ENCODE data around the gene ARID4B.
A peak's percentile ranks its signal among the peaks of the same experiment; 100 is the strongest.
"Not testable (repeated sequence)": the region's sequence is repeated elsewhere in the genome, so short reads cannot be mapped to it uniquely, and the experiment has no call there.

The ARID4B gene

GRCh38 chr1:235246022-235246948 is 81.7 kb downstream of the ARID4B start:
- Mint-ChIP-seq H3K9me3 (no peaks in the 10 kb centered on the region), H3K36me3 (peaks cover 15% of the 10 kb centered on the region), H3K27ac (peak overlapping the region; percentile 85), H3K27me3 (no peaks in the 10 kb centered on the region), H3K4me1 (peaks cover 41% of the 10 kb centered on the region), H3K4me3 (peak overlapping the region; percentile 62)

DNA sequence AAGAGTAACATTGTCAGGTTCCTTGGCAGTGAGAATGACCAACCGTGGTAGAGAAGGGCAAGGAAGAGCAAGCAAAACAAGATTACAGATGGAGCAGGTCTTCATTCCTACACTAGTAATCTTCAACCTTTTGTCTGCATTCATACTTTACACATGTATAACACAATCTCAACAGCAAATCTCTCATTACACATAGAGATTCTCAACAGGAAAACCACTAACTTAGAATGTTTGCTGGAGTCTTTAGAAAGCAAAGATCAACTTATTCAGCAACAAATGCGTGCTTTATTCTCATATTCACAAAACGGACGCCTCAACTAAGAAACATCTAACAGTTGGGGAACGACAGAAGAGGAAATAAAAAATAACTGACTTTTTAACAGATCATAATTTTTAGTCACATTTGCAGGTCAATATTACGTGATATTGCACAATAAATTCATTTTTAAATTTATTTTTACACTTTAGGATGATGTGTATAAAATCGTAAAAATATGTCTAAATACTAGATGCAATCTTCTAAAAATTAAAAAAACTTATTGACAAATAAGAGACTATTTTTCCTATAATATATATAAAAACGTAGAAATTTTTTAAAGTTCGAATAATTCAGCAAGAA is 82.9 kb downstream of the ARID4B start:
- no peaks in the 10 kb centered on the region for H3K9me3 Mint-ChIP-seq
- H3K27ac Mint-ChIP-seq, result peak overlapping the region; percentile 61
- peaks cover 52% of the 10 kb centered on the region for H3K4me1 Mint-ChIP-seq
- peak overlapping the region; percentile 56 for H3K4me3 Mint-ChIP-seq
- no peaks in the 10 kb centered on the region for H3K27me3 Mint-ChIP-seq
- H3K36me3 Mint-ChIP-seq, result peaks cover 15% of the 10 kb centered on the region

DNA sequence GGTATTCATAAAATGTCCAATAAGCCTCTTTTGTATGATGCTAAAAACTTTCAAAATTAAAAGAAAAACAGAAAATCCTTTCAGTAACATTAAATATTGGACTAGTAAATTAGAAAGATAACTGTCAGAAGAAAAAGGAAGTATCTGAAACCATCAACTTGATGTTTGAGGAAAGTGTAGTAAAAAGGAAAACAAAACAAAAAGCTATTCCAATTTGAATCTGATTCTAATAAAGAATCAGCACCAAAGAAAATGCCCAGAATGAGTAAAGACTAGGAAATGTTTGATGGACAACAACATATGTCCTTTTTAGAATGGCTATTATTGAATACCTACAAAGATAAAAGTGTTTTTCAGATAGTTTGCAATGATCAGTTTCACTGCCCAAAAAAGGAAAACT is 87.0 kb downstream of the ARID4B start:
- H3K4me3 Mint-ChIP-seq, result no peak overlapping the region

DNA sequence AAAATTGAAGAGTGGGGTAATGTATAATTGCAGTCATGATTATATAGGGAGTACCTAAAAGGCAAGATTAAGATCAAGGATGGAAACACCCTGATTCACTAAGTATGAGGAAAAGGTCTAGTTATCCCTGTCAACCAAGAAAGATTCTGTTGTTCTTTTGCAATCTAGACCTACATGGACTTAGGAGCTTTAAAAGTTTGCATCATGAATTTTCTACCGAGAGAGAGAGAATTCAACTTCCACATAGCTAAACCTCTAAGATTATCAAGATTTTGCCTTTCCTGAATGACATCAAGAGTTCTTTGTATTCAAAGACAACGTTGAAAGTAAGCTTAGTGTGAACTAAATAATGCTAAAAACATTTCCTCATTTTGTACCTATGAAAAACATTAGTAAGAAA is 88.1 kb downstream of the ARID4B start:
- Mint-ChIP-seq H3K36me3 (peaks cover 15% of the 10 kb centered on the region), H3K4me1 (peaks cover 41% of the 10 kb centered on the region), H3K27ac (no peak overlapping the region), H3K27me3 (no peaks in the 10 kb centered on the region), H3K9me3 (no peaks in the 10 kb centered on the region), H3K4me3 (no peak overlapping the region)

More for the DNA sequence above, 87.0 kb downstream of the ARID4B start:
- H3K36me3 Mint-ChIP-seq, result peaks cover 18% of the 10 kb centered on the region
- H3K4me1 Mint-ChIP-seq, result peaks cover 47% of the 10 kb centered on the region
- H3K27me3 Mint-ChIP-seq, result no peaks in the 10 kb centered on the region
- no peak overlapping the region for H3K27ac Mint-ChIP-seq
- H3K9me3 Mint-ChIP-seq, result no peaks in the 10 kb centered on the region

GRCh38 chr1:235238558-235238957 is 89.4 kb downstream of the ARID4B start:
- no peaks in the 10 kb centered on the region for H3K27me3 Mint-ChIP-seq
- no peaks in the 10 kb centered on the region for H3K9me3 Mint-ChIP-seq
- peak overlapping the region; percentile 21 for H3K27ac Mint-ChIP-seq
- H3K4me1 Mint-ChIP-seq, result peaks cover 32% of the 10 kb centered on the region
- H3K36me3 Mint-ChIP-seq, result peaks cover 8% of the 10 kb centered on the region
- no peak overlapping the region for H3K4me3 Mint-ChIP-seq

GRCh38 chr1:235236128-235236527 is 91.9 kb downstream of the ARID4B start:
- Mint-ChIP-seq H3K27me3 (no peaks in the 10 kb centered on the region), H3K36me3 (peaks cover 12% of the 10 kb centered on the region), H3K9me3 (no peaks in the 10 kb centered on the region), H3K27ac (no peak overlapping the region), H3K4me1 (peaks cover 23% of the 10 kb centered on the region), H3K4me3 (no peak overlapping the region)

DNA sequence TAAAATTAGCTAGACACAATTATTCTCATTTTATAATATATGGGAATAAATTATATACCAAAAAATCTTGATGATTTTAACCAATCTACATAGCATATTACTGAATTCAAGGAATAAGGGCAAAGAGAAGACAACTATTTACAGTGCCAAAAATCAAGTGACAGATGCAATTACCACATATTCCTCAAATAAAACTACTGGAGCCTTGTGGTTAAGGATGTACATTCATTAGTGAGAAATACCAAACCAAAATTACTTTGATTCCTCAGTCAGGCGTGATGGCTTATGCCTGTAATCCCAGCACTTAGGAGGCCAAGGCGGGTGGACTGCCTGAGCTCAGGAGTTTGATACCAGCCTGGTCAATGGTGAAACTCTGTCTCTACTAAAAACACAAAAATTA is 98.1 kb downstream of the ARID4B start:
- peaks cover 14% of the 10 kb centered on the region for H3K4me1 Mint-ChIP-seq
- H3K4me3 Mint-ChIP-seq, result no peak overlapping the region
- H3K27me3 Mint-ChIP-seq, result no peaks in the 10 kb centered on the region
- H3K36me3 Mint-ChIP-seq, result peaks cover 12% of the 10 kb centered on the region
- no peaks in the 10 kb centered on the region for H3K9me3 Mint-ChIP-seq
- no peak overlapping the region for H3K27ac Mint-ChIP-seq

DNA sequence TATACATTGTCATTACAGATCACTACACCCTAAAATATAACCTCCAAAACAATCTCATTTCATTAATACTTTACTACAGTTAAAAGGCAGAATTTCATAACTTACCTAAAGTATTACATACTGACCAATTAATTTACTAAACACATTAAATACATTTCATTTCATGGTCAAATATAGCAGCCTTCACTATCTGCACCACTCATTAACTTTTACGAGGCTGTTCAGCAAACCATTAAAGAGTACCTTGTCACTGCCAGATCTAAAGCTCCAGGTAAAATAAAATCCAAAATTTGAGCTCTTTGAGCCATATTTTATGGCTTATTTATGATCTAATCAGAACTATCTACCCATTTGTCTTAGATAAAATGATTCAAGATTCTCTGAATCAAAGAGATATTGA is 100.6 kb downstream of the ARID4B start:
- Mint-ChIP-seq H3K4me3 (no peak overlapping the region), H3K4me1 (peaks cover 12% of the 10 kb centered on the region), H3K27me3 (no peaks in the 10 kb centered on the region), H3K9me3 (no peaks in the 10 kb centered on the region), H3K27ac (no peak overlapping the region), H3K36me3 (peaks cover 8% of the 10 kb centered on the region)

- no peaks in the 10 kb centered on the region for H3K9me3 Mint-ChIP-seq
- peaks cover 8% of the 10 kb centered on the region for H3K36me3 Mint-ChIP-seq
- H3K27me3 Mint-ChIP-seq, result no peaks in the 10 kb centered on the region
- no peak overlapping the region for H3K4me3 Mint-ChIP-seq
- peak overlapping the region; percentile 66 for H3K27ac Mint-ChIP-seq
- H3K4me1 Mint-ChIP-seq, result peaks cover 12% of the 10 kb centered on the region
These were observed 101.0 kb downstream of the ARID4B start for GRCh38 chr1:235226933-235227332.

DNA sequence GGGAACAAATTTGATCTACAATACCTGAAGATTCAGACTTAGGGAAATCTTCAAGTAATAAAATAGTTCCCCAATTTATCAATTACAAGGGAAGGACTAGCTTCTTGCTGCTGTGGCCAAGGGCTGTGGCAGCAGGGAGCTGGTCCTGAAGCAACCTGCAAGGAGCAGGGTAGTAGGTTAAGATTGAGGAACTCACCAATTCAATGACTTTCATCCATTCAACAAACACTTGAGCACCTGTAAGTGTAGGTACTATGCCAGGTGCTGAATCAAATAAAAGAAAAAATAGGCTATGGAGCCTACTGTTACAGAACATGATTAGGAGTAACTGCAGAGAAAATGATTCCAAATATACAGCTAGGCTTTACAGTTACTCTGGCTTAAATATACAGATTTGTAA is 102.7 kb downstream of the ARID4B start:
- H3K27ac Mint-ChIP-seq, result no peak overlapping the region
- no peaks in the 10 kb centered on the region for H3K27me3 Mint-ChIP-seq
- H3K4me3 Mint-ChIP-seq, result no peak overlapping the region
- H3K36me3 Mint-ChIP-seq, result peaks cover 8% of the 10 kb centered on the region
- H3K4me1 Mint-ChIP-seq, result peaks cover 12% of the 10 kb centered on the region
- no peaks in the 10 kb centered on the region for H3K9me3 Mint-ChIP-seq

- Mint-ChIP-seq H3K9me3 (no peaks in the 10 kb centered on the region), H3K4me3 (no peak overlapping the region), H3K36me3 (peaks cover 4% of the 10 kb centered on the region), H3K4me1 (peaks cover 6% of the 10 kb centered on the region), H3K27me3 (no peaks in the 10 kb centered on the region), H3K27ac (no peak overlapping the region)
These were observed 106.2 kb downstream of the ARID4B start for GRCh38 chr1:235221653-235222375.

- H3K9me3 Mint-ChIP-seq, result no peaks in the 10 kb centered on the region
- H3K27ac Mint-ChIP-seq, result peak overlapping the region; percentile 38
- no peak overlapping the region for H3K4me3 Mint-ChIP-seq
- no peaks in the 10 kb centered on the region for H3K27me3 Mint-ChIP-seq
- H3K36me3 Mint-ChIP-seq, result peaks cover 13% of the 10 kb centered on the region
- H3K4me1 Mint-ChIP-seq, result peaks cover 20% of the 10 kb centered on the region
These were observed 112.5 kb downstream of the ARID4B start for GRCh38 chr1:235215453-235215852.

- H3K4me3 Mint-ChIP-seq, H3K9me3 Mint-ChIP-seq, H3K27ac Mint-ChIP-seq, H3K27me3 Mint-ChIP-seq: not testable (repeated sequence)
- H3K4me1 Mint-ChIP-seq, result peaks cover 20% of the 10 kb centered on the region
- peaks cover 15% of the 10 kb centered on the region for H3K36me3 Mint-ChIP-seq
These were observed 113.0 kb downstream of the ARID4B start for GRCh38 chr1:235214962-235215361.

DNA sequence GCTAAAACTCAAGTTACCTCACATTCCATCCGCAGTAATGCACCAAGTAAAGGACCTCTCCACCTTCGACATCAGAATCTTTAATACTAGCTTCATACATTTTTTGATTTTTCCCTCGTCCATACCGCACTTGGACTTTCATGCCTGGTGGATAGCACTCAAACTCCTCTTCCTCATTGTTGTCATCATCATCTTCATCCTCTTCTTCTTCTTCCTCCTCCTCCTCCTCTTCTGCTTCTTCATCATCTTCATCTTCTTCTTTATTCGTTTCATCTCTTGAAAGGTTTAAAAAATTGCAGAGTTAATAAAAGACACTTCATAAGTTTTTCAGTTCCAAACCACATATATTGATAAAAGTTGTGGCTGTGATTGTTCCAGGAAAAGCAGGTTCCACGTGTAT is 114.2 kb downstream of the ARID4B start:
- no peak overlapping the region for H3K4me3 Mint-ChIP-seq
- peaks cover 20% of the 10 kb centered on the region for H3K4me1 Mint-ChIP-seq
- H3K27ac Mint-ChIP-seq, result peak overlapping the region; percentile 53
- H3K27me3 Mint-ChIP-seq, result no peaks in the 10 kb centered on the region
- H3K9me3 Mint-ChIP-seq, result no peaks in the 10 kb centered on the region
- peaks cover 15% of the 10 kb centered on the region for H3K36me3 Mint-ChIP-seq

DNA sequence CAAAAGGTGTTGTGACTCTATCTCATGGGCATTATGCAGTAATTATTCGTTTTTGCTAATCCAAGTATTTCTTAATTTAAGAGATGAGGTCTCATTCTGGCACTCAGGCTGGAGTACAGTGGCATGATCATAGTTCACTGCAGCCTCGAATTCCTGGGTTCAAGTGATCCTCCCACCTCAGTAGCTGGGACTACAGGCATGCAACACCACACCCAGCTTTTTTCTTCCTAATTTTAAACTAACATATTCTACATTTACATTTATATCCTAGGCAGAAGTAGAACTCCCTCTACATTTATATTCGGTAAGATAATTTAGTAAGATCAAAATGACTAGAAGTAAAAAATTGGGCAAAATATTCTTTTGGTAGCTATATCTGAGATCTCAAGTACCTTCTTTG is 116.5 kb downstream of the ARID4B start:
- H3K9me3 Mint-ChIP-seq, result no peaks in the 10 kb centered on the region

DNA sequence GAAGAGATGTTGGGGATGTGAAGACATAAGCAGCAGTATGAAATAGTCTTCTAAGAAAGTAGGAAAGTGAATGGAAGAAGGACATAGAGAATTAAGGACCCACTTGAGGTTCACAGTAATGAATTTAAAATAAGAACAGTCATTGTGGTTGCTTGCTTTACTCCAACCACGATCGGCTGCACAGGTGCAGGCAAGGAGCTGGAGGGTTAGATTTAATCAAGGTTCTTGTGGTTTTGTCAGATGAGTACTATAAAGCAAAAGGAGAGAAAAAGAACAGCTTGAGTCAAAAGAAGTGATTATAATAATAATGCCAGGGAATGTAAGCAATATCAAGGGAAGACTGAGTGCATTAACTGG is 120.8 kb downstream of the ARID4B start:
- no peaks in the 10 kb centered on the region for H3K9me3 Mint-ChIP-seq
- H3K4me1 Mint-ChIP-seq, result peaks cover 32% of the 10 kb centered on the region
- H3K27ac Mint-ChIP-seq, result peak overlapping the region; percentile 96
- H3K36me3 Mint-ChIP-seq, result peaks cover 11% of the 10 kb centered on the region
- peak overlapping the region; percentile 58 for H3K4me3 Mint-ChIP-seq
- H3K27me3 Mint-ChIP-seq, result no peaks in the 10 kb centered on the region

More for the DNA sequence above, 116.5 kb downstream of the ARID4B start:
- Mint-ChIP-seq H3K4me3 (no peak overlapping the region), H3K36me3 (peaks cover 12% of the 10 kb centered on the region), H3K27ac (peak overlapping the region; percentile 53), H3K4me1 (peaks cover 27% of the 10 kb centered on the region), H3K27me3 (no peaks in the 10 kb centered on the region)

Data from activated naive CD4-positive, alpha-beta T cell treated with anti-CD3 and anti-CD28 coated beads, Interleukin-2, amount 50 U/mL, for 24 hours (primary cell).